SIG-M5 treated with dmso at 0.1 percent for 504 hours (cell line): Measurements from ENCODE around the gene CPED1.
"Not testable (repeated sequence)": the region's sequence is repeated elsewhere in the genome, so short reads cannot be mapped to it uniquely, and the experiment has no call there.

Experiments
- DNase-seq: peaks from one replicate; lab custom pipeline; 2025; ENCODE audit not compliant: unreplicated experiment; lab: John Stamatoyannopoulos, UW

CPED1 gene

GRCh38 chr7:120996333-120996987 is 7.9 kb downstream of the CPED1 start:
- peak; percentile 91 for DNase-seq

GRCh38 chr7:120996988-120997345 is 8.5 kb downstream of the CPED1 start:
- DNase-seq: peak; percentile 59

- DNase-seq: peak; percentile 78
Observed at GRCh38 chr7:120997882-120998474, 9.5 kb downstream of the CPED1 start.

GRCh38 chr7:120998520-120998919 is 10.0 kb downstream of the CPED1 start:
- DNase-seq: no peak

- peak; percentile 4 for DNase-seq
Observed at GRCh38 chr7:120998996-120999565, 10.6 kb downstream of the CPED1 start.

- no peak for DNase-seq
Observed at GRCh38 chr7:121000081-121000983, 11.8 kb downstream of the CPED1 start.

DNA sequence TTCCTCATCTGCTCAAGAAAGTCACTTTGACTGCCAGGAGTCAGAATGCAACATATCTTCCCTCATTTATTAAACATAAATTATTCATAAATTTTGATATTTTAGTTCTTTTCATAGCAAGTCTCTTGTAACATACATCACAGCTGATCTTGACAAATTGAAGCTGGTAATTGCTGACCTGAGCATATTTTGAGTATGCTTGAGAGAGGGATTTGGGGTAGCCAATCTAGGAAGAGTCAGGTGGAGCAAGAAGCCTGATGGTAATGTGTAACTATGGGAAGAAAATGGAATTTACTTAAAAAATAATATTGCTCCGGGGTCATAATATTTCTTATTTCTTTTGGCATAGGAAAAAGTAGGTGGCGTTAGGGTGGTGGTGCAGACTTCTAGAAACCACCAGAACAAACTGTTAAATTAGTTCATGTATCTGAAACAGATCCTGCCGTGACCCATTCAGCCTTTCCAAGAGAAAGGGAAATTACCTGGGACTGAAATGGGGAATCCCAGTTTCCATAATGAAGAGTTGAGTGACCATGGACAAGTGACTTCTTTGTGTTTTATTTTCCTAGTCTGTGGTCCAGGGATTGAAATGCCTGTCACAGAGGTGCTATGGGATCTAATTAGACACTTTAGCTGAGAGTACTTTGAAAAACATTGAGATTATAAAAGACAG is 12.9 kb downstream of the CPED1 start:
- DNase-seq: no peak

DNA sequence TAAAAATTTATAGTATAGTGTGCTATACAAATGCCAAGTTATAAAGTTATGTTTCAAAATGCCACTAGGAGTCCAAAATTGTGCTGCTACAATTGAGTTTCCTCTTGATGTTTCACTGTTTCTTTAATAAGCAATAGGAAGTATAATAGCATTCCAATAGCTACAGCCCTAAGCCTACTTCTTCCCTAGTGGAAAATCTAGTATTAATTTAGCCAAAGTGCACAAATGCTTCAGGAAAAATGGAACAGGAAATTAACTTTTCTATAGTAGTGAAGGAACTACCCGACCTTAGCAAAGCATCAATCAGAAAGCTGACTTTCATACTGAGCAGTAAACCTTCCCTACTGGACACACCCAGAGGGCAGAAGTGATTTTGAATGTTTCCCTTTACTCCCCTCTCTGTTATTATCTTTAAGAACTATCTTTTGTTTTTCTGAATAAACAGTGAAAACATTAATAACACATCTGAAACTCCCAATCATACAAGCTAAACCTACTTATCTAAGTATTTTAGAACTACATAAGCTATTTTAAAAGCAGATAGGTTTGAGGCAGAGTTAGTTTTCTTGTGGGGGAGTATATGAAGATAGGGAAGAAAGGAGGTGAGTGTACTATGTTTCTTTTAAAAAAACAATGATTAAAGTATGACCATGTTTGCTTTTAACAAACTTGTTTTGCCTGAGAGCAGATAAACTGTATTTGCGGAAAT is 13.7 kb downstream of the CPED1 start:
- no peak for DNase-seq

DNA sequence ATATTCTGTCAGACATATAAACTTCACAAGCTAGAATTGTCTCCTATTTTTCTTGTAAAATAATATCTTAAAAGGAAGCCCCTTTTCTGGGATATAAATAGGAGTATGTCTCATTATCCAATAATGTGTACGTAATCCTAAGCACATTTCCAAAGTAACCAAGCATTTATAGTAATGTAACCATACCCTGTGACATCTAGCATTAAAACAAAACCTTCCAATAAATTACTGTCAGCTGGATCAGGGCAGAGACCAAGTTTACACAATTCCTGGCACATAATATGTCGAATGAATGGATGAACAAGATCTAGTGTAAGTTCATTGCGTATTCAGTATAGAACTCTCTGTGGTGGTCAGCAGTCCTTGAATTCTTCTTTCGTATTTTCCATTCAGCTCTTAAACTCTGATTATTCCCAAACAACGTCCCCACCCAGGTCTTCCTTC is 14.3 kb downstream of the CPED1 start:
- no peak for DNase-seq

DNA sequence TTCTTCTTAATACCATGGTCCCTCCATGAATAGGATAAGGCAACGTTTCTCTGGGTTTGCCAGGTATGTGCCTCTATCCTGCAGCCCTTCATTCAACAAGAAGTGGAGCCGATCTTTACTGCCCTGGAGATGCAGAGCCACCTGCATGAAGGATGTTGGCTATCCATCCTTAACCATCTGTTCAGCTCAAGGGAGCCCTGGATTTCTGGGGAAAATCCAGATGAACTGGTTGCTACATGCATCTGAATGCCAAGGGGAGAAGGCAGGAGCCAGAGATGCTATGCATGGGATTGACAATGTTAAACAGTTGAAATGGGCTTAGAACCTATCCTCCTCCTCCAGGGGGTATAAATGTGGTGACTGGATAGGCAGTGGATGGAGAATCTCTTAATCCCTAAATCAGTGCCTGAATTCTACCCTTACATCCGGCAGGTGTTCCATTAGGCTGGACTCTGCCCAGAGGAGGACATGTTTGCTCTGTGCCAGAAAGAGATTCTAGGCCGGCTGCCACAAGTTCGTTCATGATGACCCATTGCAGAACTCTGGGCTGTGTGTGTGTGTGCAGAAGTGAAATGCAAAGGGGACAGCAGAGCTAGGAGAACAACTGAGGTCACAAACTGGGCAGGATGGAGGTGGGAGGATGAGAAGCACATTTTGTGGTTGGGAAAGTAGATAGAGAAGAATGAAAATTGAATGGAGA is 15.6 kb downstream of the CPED1 start:
- no peak for DNase-seq

- not testable (repeated sequence) for DNase-seq
Observed at GRCh38 chr7:121005058-121005457, 16.5 kb downstream of the CPED1 start.

- DNase-seq: no peak
Observed at GRCh38 chr7:121005996-121006584, 17.6 kb downstream of the CPED1 start.

DNA sequence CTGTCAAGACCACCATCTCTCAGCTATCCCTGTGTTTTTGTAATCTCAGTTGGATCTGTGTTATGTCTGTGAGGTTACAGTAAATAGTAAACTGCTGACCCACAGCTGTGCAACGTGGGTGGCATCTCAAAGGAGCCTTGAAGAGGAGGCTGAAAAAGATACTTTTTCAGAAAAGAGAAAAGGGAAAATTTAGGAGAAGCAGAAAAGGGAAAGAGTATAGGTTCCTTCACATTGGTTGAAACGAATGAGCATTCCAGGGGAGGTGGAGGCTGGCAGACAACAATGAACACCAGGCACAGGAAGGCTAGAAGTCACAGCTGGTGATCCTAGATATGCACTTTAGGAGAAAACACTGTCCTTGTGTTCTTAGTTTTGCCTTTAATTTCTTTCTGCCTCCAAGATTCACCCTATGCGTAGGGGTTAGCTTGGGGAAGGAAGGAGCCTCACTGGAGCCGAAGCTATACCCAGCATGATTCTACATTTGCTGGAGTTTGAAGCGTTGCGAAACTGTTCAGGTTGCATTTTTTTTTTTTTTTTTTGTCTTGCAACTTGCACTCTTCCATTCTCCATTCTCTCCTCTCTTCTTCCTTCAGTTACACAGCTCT is 18.3 kb downstream of the CPED1 start:
- DNase-seq: no peak

GRCh38 chr7:121008816-121009215 is 20.3 kb downstream of the CPED1 start:
- DNase-seq: no peak

- no peak for DNase-seq
Observed at GRCh38 chr7:121011401-121011800, 22.9 kb downstream of the CPED1 start.

GRCh38 chr7:121012170-121012874 is 23.8 kb downstream of the CPED1 start:
- DNase-seq: no peak

DNA sequence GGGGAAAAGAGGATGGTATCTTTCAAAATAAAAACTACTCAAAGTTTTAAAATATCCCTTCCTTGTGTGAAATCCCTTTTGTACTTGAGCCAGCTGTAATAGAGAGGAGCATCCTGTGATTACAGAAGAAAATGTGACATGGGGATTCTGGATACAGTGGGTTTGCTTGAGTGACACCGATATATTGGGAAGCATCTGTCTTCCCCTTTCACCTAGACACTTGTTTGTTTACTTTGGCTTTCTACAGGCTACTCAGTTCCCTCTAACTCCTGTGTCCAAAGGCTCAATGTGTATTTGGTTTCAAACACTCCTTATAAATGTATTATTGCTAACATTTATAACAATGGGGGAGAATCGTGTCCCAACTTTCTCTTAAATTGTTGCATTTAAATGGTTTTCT is 24.4 kb downstream of the CPED1 start:
- no peak for DNase-seq

DNA sequence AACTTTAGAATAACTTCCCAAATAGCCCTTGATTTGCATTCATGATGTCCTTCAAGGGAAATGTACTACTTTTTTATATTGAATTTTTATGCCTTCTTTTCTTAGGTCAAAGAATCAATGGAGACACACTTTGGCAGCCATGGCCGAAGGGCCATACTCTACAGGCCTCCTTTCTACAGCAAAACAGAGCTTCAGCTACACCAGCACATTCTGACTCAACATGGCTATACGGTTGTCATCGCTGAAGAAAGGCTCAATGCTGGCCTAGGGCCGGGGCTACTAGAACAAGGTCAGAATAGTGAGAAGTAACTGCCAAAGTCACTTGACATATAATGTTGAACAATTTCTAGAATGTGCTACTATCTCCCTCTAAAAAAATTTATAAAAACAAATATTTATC is 27.0 kb downstream of the CPED1 start:
- DNase-seq: no peak
